Activated CD4-positive, alpha-beta T cell treated with anti-CD3 and anti-CD28 coated beads, Interleukin-2, amount 50 U/mL, for 1 hour (primary cell): ENCODE results near the gene TSN.
"Not testable (repeated sequence)": the region's sequence is repeated elsewhere in the genome, so short reads cannot be mapped to it uniquely, and the experiment has no call there.

Experiments used
- DNase-seq: peaks from one replicate; pipeline ENCODE4 v3.0.0-alpha.2; 2020

TSN gene

GRCh38 chr2:121804997-121805765, 49.7 kb downstream of the TSN start:
- no peak for DNase-seq

GRCh38 chr2:121805766-121806143, 50.3 kb downstream of the TSN start:
- no peak for DNase-seq

DNA sequence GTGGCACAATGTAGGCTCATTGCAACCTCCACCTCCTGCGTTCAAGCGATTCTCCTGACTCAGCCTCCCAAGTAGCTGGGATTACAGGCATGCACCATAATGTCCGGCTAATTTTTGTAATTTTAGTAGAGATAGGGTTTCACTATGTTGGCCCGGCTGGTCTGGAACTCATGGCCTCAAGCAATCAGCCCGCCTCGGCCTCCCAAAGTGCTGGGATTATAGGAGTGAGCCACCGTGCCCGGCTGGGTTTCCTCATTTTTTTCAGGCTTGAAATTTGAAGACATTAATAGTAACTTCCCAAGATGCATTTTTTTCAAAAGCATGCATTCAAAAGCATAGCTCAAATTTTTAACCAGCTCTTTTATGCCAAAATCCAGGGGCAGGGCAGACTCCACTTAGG, 52.3 kb downstream of the TSN start:
- DNase-seq, result not testable (repeated sequence)

DNA sequence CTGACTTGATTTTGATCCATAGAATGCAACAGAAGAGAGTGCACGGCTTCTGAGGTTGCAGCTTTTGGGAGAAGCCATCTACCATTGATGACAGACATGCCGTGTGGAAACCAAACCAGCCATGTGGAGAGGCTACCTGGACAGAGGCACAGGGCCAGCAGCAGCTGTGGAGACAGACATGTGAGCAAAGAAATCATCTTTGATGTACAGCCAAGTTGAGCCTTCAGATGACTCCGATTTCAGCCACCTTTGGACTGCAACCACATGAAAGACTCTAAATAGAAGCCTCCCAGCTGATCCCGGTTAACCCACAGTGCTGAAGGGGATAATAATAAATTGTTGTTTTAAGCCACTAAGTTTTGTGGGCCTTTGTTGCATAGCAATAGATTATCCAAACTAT, 54.2 kb downstream of the TSN start:
- DNase-seq, result no peak

GRCh38 chr2:121810959-121811853, 55.8 kb downstream of the TSN start:
- DNase-seq, result no peak

- DNase-seq, result not testable (repeated sequence)
These were observed 57.6 kb downstream of the TSN start for GRCh38 chr2:121813083-121813482.

DNA sequence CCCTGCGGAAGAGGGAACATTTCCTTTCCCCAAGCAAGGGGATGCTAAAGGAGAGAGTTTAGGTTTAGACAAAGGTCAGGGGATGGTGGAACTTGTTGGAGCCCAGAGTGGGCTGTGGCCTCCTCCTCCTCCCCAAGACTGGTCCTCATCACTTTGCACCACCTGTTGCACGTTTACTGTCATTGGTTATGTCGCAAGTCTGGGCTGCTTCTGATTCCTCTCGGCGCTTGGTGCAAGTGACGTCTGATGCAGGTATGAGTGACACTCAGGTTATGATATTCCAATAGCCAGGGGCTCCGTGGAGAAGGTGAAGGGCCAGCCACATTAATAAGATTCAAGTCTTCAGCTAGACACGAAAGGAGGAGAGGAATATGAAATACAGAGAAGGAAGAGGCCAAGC, 59.8 kb downstream of the TSN start:
- no peak for DNase-seq

GRCh38 chr2:121816797-121817196, 61.3 kb downstream of the TSN start:
- no peak for DNase-seq

DNA sequence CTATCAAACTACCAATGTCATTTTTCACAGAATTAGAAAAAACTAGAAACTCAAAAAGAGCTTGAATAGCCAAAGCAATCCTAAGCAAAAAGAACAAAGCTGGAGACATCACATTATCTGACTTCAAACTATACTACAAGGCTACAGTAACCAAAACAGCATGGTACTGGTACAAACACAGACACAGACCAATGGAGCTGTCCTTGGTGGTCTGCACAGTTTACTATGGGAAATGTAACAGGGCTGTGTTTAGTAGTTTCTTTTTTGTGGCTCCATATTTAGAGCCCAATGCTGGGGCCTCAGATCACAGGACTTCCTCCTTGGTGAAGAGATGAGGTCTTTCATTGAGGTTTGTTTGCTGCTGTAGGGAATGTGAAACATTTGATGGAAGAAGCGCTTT, 61.9 kb downstream of the TSN start:
- DNase-seq, result not testable (repeated sequence)
